Inflammatory macrophage (primary cell): ENCODE results near the gene GALNT7.
A peak's percentile ranks its signal among the peaks of the same experiment; 100 is the strongest.
"Not testable (repeated sequence)": the region's sequence is repeated elsewhere in the genome, so short reads cannot be mapped to it uniquely, and the experiment has no call there.

Experiments used
- DNase-seq, 2 donors: peaks; one replicate each; pipeline ENCODE4 v3.0.0-alpha.2; 2020 to 2022
- total RNA-seq, 18 experiments: gene quantifications; one replicate each; lab custom pipeline; 2026; ENCODE audit warnings: mixed read lengths in 6 of 18, inconsistent platforms in 2 of 18; lab: John Stamatoyannopoulos, UW

The GALNT7 gene
- total RNA-seq, result 45.9 to 153 (median 74.4) reads per million in 18 experiments

GRCh38 chr4:173168396-173169177 lies at the start of gene GALNT7:
GALNT7 (plus strand) TSS chr4:173168811; CDS start chr4:173168836, 25 bp downstream.
- DNase-seq, result peak; percentile 35 to 45

GRCh38 chr4:173118819-173119218 lies 49.8 kb upstream of the GALNT7 start:
- not testable (repeated sequence) for DNase-seq

- DNase-seq, result no peak
Observed at GRCh38 chr4:173119818-173120217, 48.8 kb upstream of the GALNT7 start.

- DNase-seq, result peak; percentile 10 to 19
Observed at GRCh38 chr4:173121076-173121561, 47.5 kb upstream of the GALNT7 start.

GRCh38 chr4:173124209-173124865 lies 44.3 kb upstream of the GALNT7 start:
- DNase-seq, result no peak

GRCh38 chr4:173125216-173125812 lies 43.3 kb upstream of the GALNT7 start:
- DNase-seq, result no peak

GRCh38 chr4:173128199-173128890 lies 40.3 kb upstream of the GALNT7 start:
- DNase-seq, result no peak

- no peak for DNase-seq
Observed at GRCh38 chr4:173130687-173131086, 37.9 kb upstream of the GALNT7 start.

GRCh38 chr4:173134426-173134825 lies 34.2 kb upstream of the GALNT7 start:
- DNase-seq, result no peak

- DNase-seq, result no peak
Observed at GRCh38 chr4:173135241-173135847, 33.3 kb upstream of the GALNT7 start.

GRCh38 chr4:173138624-173139023 lies 30.0 kb upstream of the GALNT7 start:
- DNase-seq, result no peak

- DNase-seq, result no peak
Observed at GRCh38 chr4:173139561-173139960, 29.1 kb upstream of the GALNT7 start.

GRCh38 chr4:173145131-173145530 lies 23.5 kb upstream of the GALNT7 start:
- DNase-seq, result no peak

GRCh38 chr4:173146456-173146855 lies 22.2 kb upstream of the GALNT7 start:
- DNase-seq, result no peak

- no peak for DNase-seq
Observed at GRCh38 chr4:173151496-173151895, 17.1 kb upstream of the GALNT7 start.

GRCh38 chr4:173152104-173152503 lies 16.5 kb upstream of the GALNT7 start:
- DNase-seq, result no peak

- no peak for DNase-seq
Observed at GRCh38 chr4:173153445-173153844, 15.2 kb upstream of the GALNT7 start.

GRCh38 chr4:173159791-173160190 lies 8.8 kb upstream of the GALNT7 start:
- DNase-seq, result no peak

- no peak for DNase-seq
Observed at GRCh38 chr4:173160871-173161270, 7.7 kb upstream of the GALNT7 start.

GRCh38 chr4:173161311-173161710 lies 7.3 kb upstream of the GALNT7 start:
- DNase-seq, result no peak

- DNase-seq, result no peak
Observed at GRCh38 chr4:173165706-173166105, 2.9 kb upstream of the GALNT7 start.

GRCh38 chr4:173166491-173166890 lies 2.1 kb upstream of the GALNT7 start:
- no peak for DNase-seq
